Vagina (tissue), 2 donors: Measurements from ENCODE around the gene MPP4. TPM values are rescaled to one million over a fixed set of nuclear protein-coding genes. Genes with fewer than 3 reads are reported as not detected.
"Not testable (repeated sequence)": the region's sequence is repeated elsewhere in the genome, so short reads cannot be mapped to it uniquely, and the experiment has no call there.

ENCODE experiments used
- DNase-seq, 2 donors: peaks; one replicate each; pipeline ENCODE4 v3.0.0-alpha.2; 2017; ENCODE audit errors: extremely low spot score in 2 of 2
- H3K27ac ChIP-seq: fragments of 200-600 bp; sonication (generic); one replicate; pipeline ENCODE4 v1.5.1; 2019
- H3K27me3 ChIP-seq: fragments of 200-600 bp; sonication (generic); one replicate; pipeline ENCODE4 v1.5.1; 2019
- H3K36me3 ChIP-seq, 2 donors: fragments of 200-600 bp; sonication (generic); one replicate each; pipeline ENCODE4 v1.5.1; 2017 to 2019
- H3K4me1 ChIP-seq: fragments of 200-600 bp; sonication (generic); one replicate; pipeline ENCODE4 v1.5.1; 2019
- H3K4me3 ChIP-seq, 2 donors: fragments of 200-600 bp; sonication (generic); 1 replicate in 1 of 2; 2 replicates in 1 of 2; pipeline ENCODE4 v1.5.1; 2016 to 2019
- H3K9me3 ChIP-seq: fragments of 200-600 bp; sonication (generic); one replicate; pipeline ENCODE4 v1.5.1; 2019
- CTCF ChIP-seq, 3 experiments: fragments of 450-650 bp in 2 of 3; fragments of 200-600 bp in 1 of 3; sonication (generic) in 1 of 3; IDR thresholded peaks; one replicate each; pipeline ENCODE4 v1.5.1; 2017 to 2019; ENCODE audit warnings: antibody characterized with exemption in 3 of 3, mild to moderate bottlenecking in 2 of 3, moderate library complexity in 2 of 3
- POLR2A ChIP-seq, 2 donors: fragments of 450-650 bp; IDR thresholded peaks; one replicate each; pipeline ENCODE4 v1.6.1; 2017; ENCODE audit warnings: antibody characterized with exemption in 2 of 2, mild to moderate bottlenecking in 2 of 2, moderate library complexity in 2 of 2
- POLR2AphosphoS5 ChIP-seq, 2 donors: sonication (generic); formaldehyde crosslinking; IDR thresholded peaks; one replicate each; pipeline ENCODE4 v1.9.0; 2017; ENCODE audit warnings: antibody characterized with exemption in 2 of 2, mild to moderate bottlenecking in 2 of 2, low read depth in 1 of 2; ENCODE audit not compliant: insufficient read depth in 1 of 2
- intact Hi-C: fragments of 100-400 bp; cut with DNase I; formaldehyde crosslinking; loops from one replicate; pipeline ENCODE4 v1.15.1; 2023
- total RNA-seq: library from RNA; depleted of rRNA; stranded (reverse); fragments of >200 nt; gene quantifications from one replicate; pipeline ENCODE4 v1.2.3, GENCODE V29; 2016

The MPP4 gene
- total RNA-seq, 1 donor from 2014 or later = 0.74 TPM

- intact Hi-C loops = no loop called here
These were observed 23.0 kb downstream of the MPP4 start for GRCh38 chr2:201675454-201675853.

GRCh38 chr2:201674794-201675193 lies 23.6 kb downstream of the MPP4 start:
- Histone ChIP-seq H3K36me3 (no peaks in the 10 kb centered on the region), H3K4me1 (no peaks in the 10 kb centered on the region), H3K9me3 (no peaks in the 10 kb centered on the region), H3K4me3 (no peak overlapping the region), H3K27me3 (no peaks in the 10 kb centered on the region), H3K27ac (no peak overlapping the region)
- no peak for DNase-seq
- TF ChIP-seq CTCF (IDR thresholded peaks at IDR 0.05) (no peak), POLR2AphosphoS5 (IDR thresholded peaks at IDR 0.05; ENCODE audit: insufficient read depth in 1 of 2, low read depth in 1 of 2) (no peak), POLR2A (IDR thresholded peaks at IDR 0.05) (no peak)
- intact Hi-C loops = no loop called here

More at GRCh38 chr2:201675454-201675853, 23.0 kb downstream of the MPP4 start:
- no peak overlapping the region for H3K4me3 ChIP-seq
- H3K36me3 ChIP-seq = no peaks in the 10 kb centered on the region
- no peak overlapping the region for H3K27ac ChIP-seq
- H3K4me1 ChIP-seq = no peaks in the 10 kb centered on the region
- no peak for DNase-seq
- H3K9me3 ChIP-seq = no peaks in the 10 kb centered on the region
- no peak for TF ChIP-seq CTCF (IDR thresholded peaks at IDR 0.05)
- no peak for TF ChIP-seq POLR2AphosphoS5 (IDR thresholded peaks at IDR 0.05; ENCODE audit: insufficient read depth in 1 of 2, low read depth in 1 of 2)
- no peaks in the 10 kb centered on the region for H3K27me3 ChIP-seq

GRCh38 chr2:201674298-201674697 lies 24.1 kb downstream of the MPP4 start:
- H3K27me3 ChIP-seq = no peaks in the 10 kb centered on the region

GRCh38 chr2:201673546-201673945 lies 24.9 kb downstream of the MPP4 start:
- H3K36me3 ChIP-seq = no peaks in the 10 kb centered on the region
- TF ChIP-seq POLR2A (IDR thresholded peaks at IDR 0.05) (no peak), CTCF (IDR thresholded peaks at IDR 0.05) (no peak), POLR2AphosphoS5 (IDR thresholded peaks at IDR 0.05; ENCODE audit: insufficient read depth in 1 of 2, low read depth in 1 of 2) (no peak)
- intact Hi-C loops = no loop called here
- no peak overlapping the region for H3K27ac ChIP-seq
- H3K4me3 ChIP-seq = no peak overlapping the region
- H3K9me3 ChIP-seq = no peaks in the 10 kb centered on the region
- H3K27me3 ChIP-seq = no peaks in the 10 kb centered on the region
- H3K4me1 ChIP-seq = no peaks in the 10 kb centered on the region
- no peak for DNase-seq

More at GRCh38 chr2:201674298-201674697, 24.1 kb downstream of the MPP4 start:
- H3K4me3 ChIP-seq = no peak overlapping the region
- no peak for DNase-seq
- no peak overlapping the region for H3K27ac ChIP-seq
- TF ChIP-seq POLR2A (IDR thresholded peaks at IDR 0.05) (no peak), CTCF (IDR thresholded peaks at IDR 0.05) (no peak), POLR2AphosphoS5 (IDR thresholded peaks at IDR 0.05; ENCODE audit: insufficient read depth in 1 of 2, low read depth in 1 of 2) (no peak)
- no peaks in the 10 kb centered on the region for H3K9me3 ChIP-seq
- intact Hi-C loops = no loop called here
- H3K36me3 ChIP-seq = no peaks in the 10 kb centered on the region
- no peaks in the 10 kb centered on the region for H3K4me1 ChIP-seq

- intact Hi-C loops, H3K27ac ChIP-seq, H3K9me3 ChIP-seq, DNase-seq, H3K36me3 ChIP-seq, H3K4me1 ChIP-seq, H3K4me3 ChIP-seq, H3K27me3 ChIP-seq: not testable (repeated sequence)
These were observed 27.2 kb downstream of the MPP4 start for GRCh38 chr2:201671205-201671604.

GRCh38 chr2:201669865-201670264 lies 28.6 kb downstream of the MPP4 start:
- no peak for TF ChIP-seq POLR2AphosphoS5 (IDR thresholded peaks at IDR 0.05; ENCODE audit: insufficient read depth in 1 of 2, low read depth in 1 of 2)
- no peak for TF ChIP-seq CTCF (IDR thresholded peaks at IDR 0.05)
- TF ChIP-seq POLR2A (IDR thresholded peaks at IDR 0.05) = no peak
- no peaks in the 10 kb centered on the region for H3K9me3 ChIP-seq
- H3K27me3 ChIP-seq = no peaks in the 10 kb centered on the region
- H3K27ac ChIP-seq = no peak overlapping the region
- intact Hi-C loops = no loop called here
- DNase-seq = no peak
- no peaks in the 10 kb centered on the region for H3K36me3 ChIP-seq
- no peaks in the 10 kb centered on the region for H3K4me1 ChIP-seq
- no peak overlapping the region for H3K4me3 ChIP-seq
